ENCODE measurements around the gene POLG2.
A peak's percentile ranks its signal among the peaks of the same experiment; 100 is the strongest.

Gene POLG2

GRCh38 chr17:64496786-64497564 lies at the start of gene POLG2:
Gene POLG2 (minus strand): TSS chr17:64497054. CDS start chr17:64496968, 86 bp downstream.
- DNase-seq (ENCODE audit: low spot score): peak; percentile 95

- no peak for DNase-seq (ENCODE audit: low spot score)
These were observed 47.9 kb upstream of the POLG2 start for GRCh38 chr17:64544742-64545141.

- no peak for DNase-seq (ENCODE audit: low spot score)
These were observed 43.4 kb upstream of the POLG2 start for GRCh38 chr17:64540118-64540776.

GRCh38 chr17:64538508-64539130 lies 41.8 kb upstream of the POLG2 start:
- DNase-seq (ENCODE audit: low spot score): no peak

GRCh38 chr17:64537488-64537887 lies 40.6 kb upstream of the POLG2 start:
- no peak for DNase-seq (ENCODE audit: low spot score)

GRCh38 chr17:64536913-64537312 lies 40.1 kb upstream of the POLG2 start:
- DNase-seq (ENCODE audit: low spot score): no peak

GRCh38 chr17:64535357-64535756 lies 38.5 kb upstream of the POLG2 start:
- no peak for DNase-seq (ENCODE audit: low spot score)

GRCh38 chr17:64534187-64534586 lies 37.3 kb upstream of the POLG2 start:
- DNase-seq (ENCODE audit: low spot score): peak; percentile 33

GRCh38 chr17:64533784-64534183 lies 36.9 kb upstream of the POLG2 start:
- DNase-seq (ENCODE audit: low spot score): no peak

GRCh38 chr17:64532409-64532808 lies 35.6 kb upstream of the POLG2 start:
- no peak for DNase-seq (ENCODE audit: low spot score)

GRCh38 chr17:64531955-64532371 lies 35.1 kb upstream of the POLG2 start:
- DNase-seq (ENCODE audit: low spot score): no peak

GRCh38 chr17:64529221-64529620 lies 32.4 kb upstream of the POLG2 start:
- no peak for DNase-seq (ENCODE audit: low spot score)

- DNase-seq (ENCODE audit: low spot score): no peak
These were observed 31.1 kb upstream of the POLG2 start for GRCh38 chr17:64527914-64528313.

- no peak for DNase-seq (ENCODE audit: low spot score)
These were observed 23.5 kb upstream of the POLG2 start for GRCh38 chr17:64520359-64520758.

- DNase-seq (ENCODE audit: low spot score): no peak
These were observed 22.7 kb upstream of the POLG2 start for GRCh38 chr17:64519601-64520000.

GRCh38 chr17:64515829-64516228 lies 19.0 kb upstream of the POLG2 start:
- no peak for DNase-seq (ENCODE audit: low spot score)

GRCh38 chr17:64515419-64515818 lies 18.6 kb upstream of the POLG2 start:
- DNase-seq (ENCODE audit: low spot score): no peak

- DNase-seq (ENCODE audit: low spot score): no peak
These were observed 12.3 kb upstream of the POLG2 start for GRCh38 chr17:64509179-64509578.

GRCh38 chr17:64508683-64509082 lies 11.8 kb upstream of the POLG2 start:
- no peak for DNase-seq (ENCODE audit: low spot score)

- DNase-seq (ENCODE audit: low spot score): peak; percentile 85
These were observed 10.5 kb upstream of the POLG2 start for GRCh38 chr17:64507413-64507782.

GRCh38 chr17:64506576-64507412 lies 9.9 kb upstream of the POLG2 start, which contains the start of gene CEP95:
Gene CEP95 (plus strand): TSS chr17:64506977. CDS start chr17:64507098, 121 bp downstream.
- DNase-seq (ENCODE audit: low spot score): peak; percentile 95

- DNase-seq (ENCODE audit: low spot score): peak; percentile 98
These were observed 9.3 kb upstream of the POLG2 start, which contains the start of gene DDX5 for GRCh38 chr17:64506201-64506575. Gene DDX5 (minus strand): TSS chr17:64506289. CDS start chr17:64506119, 170 bp downstream.

All from SW480 (cell line).